Tongue (tissue), 2 donors: ENCODE results near the gene NEUROD4. TPM values are rescaled to one million over a fixed set of nuclear protein-coding genes. Genes with fewer than 3 reads are reported as not detected.
A peak's percentile ranks its signal among the peaks of the same experiment; 100 is the strongest.

Experiments
- DNase-seq: peaks from one replicate; pipeline ENCODE4 v3.0.0-alpha.2; 2015
- total RNA-seq: library from RNA; depleted of rRNA; stranded (reverse); fragments of >200 nt; gene quantifications from one replicate; pipeline ENCODE4 v1.2.3, GENCODE V29; 2014

Gene NEUROD4
- total RNA-seq, 1 donor from 2014 or later, result not detected

- DNase-seq, result no peak
Observed at GRCh38 chr12:54998958-54999510, 20.7 kb upstream of the NEUROD4 start.

GRCh38 chr12:55001198-55001868 is 18.4 kb upstream of the NEUROD4 start:
- DNase-seq, result peak; percentile 62

GRCh38 chr12:55002355-55002754 is 17.4 kb upstream of the NEUROD4 start:
- no peak for DNase-seq

GRCh38 chr12:55008944-55009585 is 10.7 kb upstream of the NEUROD4 start:
- DNase-seq, result peak; percentile 70

- no peak for DNase-seq
Observed at GRCh38 chr12:55017416-55017925, 2.3 kb upstream of the NEUROD4 start.

GRCh38 chr12:55024575-55024974 is 4.8 kb downstream of the NEUROD4 start:
- DNase-seq, result no peak

- no peak for DNase-seq
Observed at GRCh38 chr12:55025508-55025907, 5.7 kb downstream of the NEUROD4 start.

- peak; percentile 85 for DNase-seq
Observed at GRCh38 chr12:55034218-55034617, 14.4 kb downstream of the NEUROD4 start.

- DNase-seq, result no peak
Observed at GRCh38 chr12:55036326-55037115, 16.7 kb downstream of the NEUROD4 start.

- peak; percentile 88 for DNase-seq
Observed at GRCh38 chr12:55037351-55037987, 17.7 kb downstream of the NEUROD4 start.

- peak; percentile 18 for DNase-seq
Observed at GRCh38 chr12:55039395-55040354, 19.9 kb downstream of the NEUROD4 start.

GRCh38 chr12:55041345-55042055 is 21.7 kb downstream of the NEUROD4 start:
- no peak for DNase-seq

GRCh38 chr12:55043542-55043941 is 23.8 kb downstream of the NEUROD4 start:
- DNase-seq, result no peak

GRCh38 chr12:55044135-55044534 is 24.4 kb downstream of the NEUROD4 start:
- DNase-seq, result no peak

GRCh38 chr12:55049676-55050075 is 29.9 kb downstream of the NEUROD4 start:
- DNase-seq, result no peak

GRCh38 chr12:55051197-55051947 is 31.6 kb downstream of the NEUROD4 start:
- no peak for DNase-seq

- DNase-seq, result peak; percentile 75
Observed at GRCh38 chr12:55057481-55057880, 37.7 kb downstream of the NEUROD4 start.

GRCh38 chr12:55058082-55058481 is 38.3 kb downstream of the NEUROD4 start:
- no peak for DNase-seq

- DNase-seq, result no peak
Observed at GRCh38 chr12:55058776-55059175, 39.0 kb downstream of the NEUROD4 start.
